T47D (cell line): ENCODE measurements around the gene FBXL13.
"Not testable (repeated sequence)": the region's sequence is repeated elsewhere in the genome, so short reads cannot be mapped to it uniquely, and the experiment has no call there.

Experiments
- DNase-seq, 2 experiments: peaks; one replicate each; pipeline versions ENCODE4 v3.0.0 to v3.0.0-alpha.2; 2011 to 2012; ENCODE audit warnings: low read depth in 1 of 2, low spot score in 1 of 2
- JUND ChIP-seq: IDR thresholded peaks from 2 replicates; pipeline ENCODE4 v1.6.1; 2012; ENCODE audit warnings: low read depth
- in situ Hi-C: cut with HindIII; loops from 2 replicates; pipeline ENCODE4 v1.10.0; 2016; ENCODE audit warnings: low sequenced_read_pairs, low pct_unique_long_range_greater_than_20kb

Gene FBXL13

DNA sequence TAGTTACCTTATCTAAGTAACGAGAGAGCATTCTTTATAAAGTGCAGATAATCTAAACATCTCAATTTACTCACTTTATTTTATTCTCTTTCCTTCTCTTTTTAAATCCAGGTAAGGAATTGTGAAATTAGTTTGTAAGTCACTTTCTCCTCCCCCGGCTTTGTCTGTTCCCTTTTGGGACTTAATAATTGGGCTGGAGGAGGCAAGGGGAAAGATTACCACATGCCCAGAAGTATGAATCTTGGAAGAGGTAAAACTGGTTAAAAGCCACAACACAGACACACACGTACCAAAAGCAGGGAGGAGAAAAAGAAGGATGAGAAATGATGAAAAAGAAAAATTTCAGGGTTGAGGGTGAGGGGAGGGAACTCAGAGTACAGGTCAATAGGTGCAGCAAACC is 225.1 kb downstream of the FBXL13 start:
- no peak for TF ChIP-seq JUND
- in situ Hi-C loops, result no loop called here
- DNase-seq, result no peak

GRCh38 chr7:102849079-102849478 is 225.5 kb downstream of the FBXL13 start:
- in situ Hi-C loops, result no loop called here
- TF ChIP-seq JUND, result no peak
- no peak for DNase-seq

GRCh38 chr7:102845346-102845745 is 229.2 kb downstream of the FBXL13 start:
- no peak for DNase-seq
- no peak for TF ChIP-seq JUND
- in situ Hi-C loops, result no loop called here

DNA sequence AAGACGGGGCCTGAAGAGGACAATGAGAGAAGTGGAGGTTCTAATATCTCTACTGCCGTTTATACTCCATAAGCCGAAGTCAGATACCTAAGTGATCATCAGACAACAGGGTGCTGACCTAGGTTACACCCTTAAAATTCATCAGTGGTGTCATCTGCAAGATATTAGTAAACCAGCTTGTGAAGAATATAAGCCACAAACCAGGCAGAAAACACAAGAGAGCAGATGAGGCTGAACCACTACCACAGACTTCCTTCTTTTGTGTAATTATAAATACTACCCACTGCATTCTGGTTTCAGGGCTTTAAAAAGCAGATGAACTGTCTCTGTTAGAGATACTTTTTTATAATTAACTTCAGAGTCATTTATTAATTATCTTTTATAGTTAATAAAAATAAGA is 230.7 kb downstream of the FBXL13 start:
- no peak for TF ChIP-seq JUND
- DNase-seq, result no peak

DNA sequence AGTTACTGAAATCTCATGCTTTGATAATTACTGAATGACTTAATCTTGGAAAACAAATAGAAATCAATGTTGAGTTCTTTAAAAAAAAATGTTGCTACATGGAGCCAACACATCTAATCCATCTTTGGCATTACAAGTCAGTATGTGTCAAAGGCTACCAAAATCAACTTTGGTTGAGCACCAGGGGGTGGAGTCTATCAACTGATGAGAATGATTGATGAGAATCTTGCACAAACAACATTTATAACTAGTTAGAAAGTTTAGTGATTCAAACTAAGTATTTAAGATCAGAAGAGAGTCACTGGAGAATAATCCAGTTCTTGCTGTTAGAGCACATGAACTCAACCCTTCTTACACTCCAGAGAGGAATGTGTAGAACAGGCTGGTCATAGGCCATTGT is 232.3 kb downstream of the FBXL13 start:
- in situ Hi-C loops, result no loop called here
- no peak for TF ChIP-seq JUND
- no peak for DNase-seq

More for the DNA sequence above, 230.7 kb downstream of the FBXL13 start:
- in situ Hi-C loops, result no loop called here

- no peak for DNase-seq
- no peak for TF ChIP-seq JUND
- in situ Hi-C loops, result no loop called here
Measured at GRCh38 chr7:102841290-102841689, 233.3 kb downstream of the FBXL13 start.

GRCh38 chr7:102840404-102840803 is 234.2 kb downstream of the FBXL13 start:
- in situ Hi-C loops, result no loop called here
- no peak for TF ChIP-seq JUND
- no peak for DNase-seq

DNA sequence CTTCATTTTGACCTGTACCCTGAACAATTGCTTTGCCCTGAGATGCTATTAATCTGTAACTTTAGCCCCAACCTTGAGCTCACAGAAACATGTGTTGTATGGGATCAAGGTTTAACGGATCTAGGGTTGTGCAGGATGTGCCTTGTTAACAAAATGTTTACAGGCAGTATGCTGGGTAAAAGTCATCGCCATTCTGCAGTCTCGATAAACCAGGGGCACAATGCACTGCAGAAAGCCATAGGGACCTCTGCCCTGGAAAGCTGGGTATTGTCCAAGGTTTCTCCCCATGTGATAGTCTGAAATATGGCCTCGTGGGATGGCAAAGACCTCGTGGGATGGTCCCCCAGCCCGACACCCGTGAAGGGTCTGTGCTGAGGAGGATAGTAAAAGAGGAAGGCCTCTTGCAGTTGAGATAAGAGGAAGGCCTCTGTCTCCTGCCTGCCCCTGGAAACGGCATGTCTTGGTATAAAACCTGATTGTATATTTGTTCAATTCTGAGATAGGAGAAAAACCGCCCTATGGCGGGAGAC is 236.0 kb downstream of the FBXL13 start:
- in situ Hi-C loops, DNase-seq: not testable (repeated sequence)

GRCh38 chr7:102837802-102838201 is 236.8 kb downstream of the FBXL13 start:
- DNase-seq, result no peak
- in situ Hi-C loops, result no loop called here
- TF ChIP-seq JUND, result no peak

GRCh38 chr7:102836977-102837376 is 237.6 kb downstream of the FBXL13 start:
- in situ Hi-C loops, result no loop called here
- no peak for DNase-seq
- no peak for TF ChIP-seq JUND

- DNase-seq, result no peak
- in situ Hi-C loops, result no loop called here
- no peak for TF ChIP-seq JUND
Measured at GRCh38 chr7:102836191-102836919, 238.2 kb downstream of the FBXL13 start.

DNA sequence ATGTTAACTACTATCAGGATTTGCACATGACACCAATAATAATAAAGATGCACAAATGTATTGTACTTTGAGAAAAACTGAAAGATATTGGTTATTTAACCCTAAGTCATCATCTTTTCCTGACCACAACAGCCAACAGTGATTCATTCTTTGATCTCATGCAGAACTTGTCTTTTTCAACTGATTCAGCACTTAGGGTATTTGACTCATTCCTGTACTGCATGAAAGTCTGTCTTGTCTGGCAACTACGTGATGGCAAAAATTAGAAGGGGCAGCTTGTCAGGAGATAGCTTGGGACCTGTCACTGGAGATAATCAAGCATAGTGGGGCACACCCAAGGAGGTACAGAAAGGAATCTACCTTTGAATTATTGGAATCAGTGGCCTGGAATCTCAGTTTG is 239.6 kb downstream of the FBXL13 start:
- in situ Hi-C loops, result no loop called here
- no peak for TF ChIP-seq JUND

GRCh38 chr7:102834466-102834865 is 240.1 kb downstream of the FBXL13 start:
- in situ Hi-C loops, result no loop called here
- DNase-seq, result no peak
- no peak for TF ChIP-seq JUND

More for the DNA sequence above, 239.6 kb downstream of the FBXL13 start:
- DNase-seq, result no peak

- in situ Hi-C loops, result no loop called here
- no peak for DNase-seq
- TF ChIP-seq JUND, result no peak
Measured at GRCh38 chr7:102833343-102833742, 241.3 kb downstream of the FBXL13 start.
